GM23338 (cell line): ENCODE data around the gene FAM241A. TPM values are rescaled to one million over a fixed set of nuclear protein-coding genes. Genes with fewer than 3 reads are reported as not detected.
A peak's percentile ranks its signal among the peaks of the same experiment; 100 is the strongest.

Experiments
- ATAC-seq: fragments of 200-7000 bp; cut with Tn5 transposase; 3 replicates; pipeline ENCODE4 v1.9.1; 2020
- DNase-seq: peaks from one replicate; pipeline ENCODE4 v3.0.0-alpha.2; 2015; ENCODE audit warnings: low spot score
- H2AFZ ChIP-seq: fragments of 200-600 bp; sonication (generic); 2 replicates; pipeline ENCODE4 v1.8.0; 2016; ENCODE audit warnings: antibody characterized with exemption, mild to moderate bottlenecking, moderate library complexity
- H3F3A ChIP-seq: fragments of 200-600 bp; sonication (generic); replicated peaks from 2 replicates; pipeline ENCODE4 v1.8.0; 2017; ENCODE audit warnings: antibody characterized with exemption, mixed run types, low read depth
- H3K27ac ChIP-seq: fragments of 200-600 bp; sonication (generic); 2 replicates; pipeline ENCODE4 v1.6.1; 2016; ENCODE audit warnings: low read depth
- H3K27me3 ChIP-seq: fragments of 200-600 bp; sonication (generic); 2 replicates; pipeline ENCODE4 v1.8.0; 2016; ENCODE audit warnings: mild to moderate bottlenecking, mixed run types, moderate library complexity; ENCODE audit not compliant: insufficient read depth
- H3K36me3 ChIP-seq: fragments of 200-600 bp; sonication (generic); 2 replicates; pipeline ENCODE4 v1.8.0; 2016; ENCODE audit warnings: mild to moderate bottlenecking; ENCODE audit not compliant: insufficient read depth
- H3K4me1 ChIP-seq: fragments of 200-600 bp; sonication (generic); 2 replicates; pipeline ENCODE4 v1.8.0; 2016; ENCODE audit warnings: mild to moderate bottlenecking, moderate library complexity; ENCODE audit not compliant: insufficient read depth
- H3K4me2 ChIP-seq: fragments of 200-600 bp; sonication (generic); 2 replicates; pipeline ENCODE4 v1.7.1; 2017; ENCODE audit warnings: mixed run types
- H3K4me3 ChIP-seq: fragments of 200-600 bp; sonication (generic); 2 replicates; pipeline ENCODE4 v1.6.1; 2016; ENCODE audit warnings: mixed run types
- H3K79me2 ChIP-seq: fragments of 200-600 bp; sonication (generic); replicated peaks from 2 replicates; pipeline ENCODE4 v1.8.0; 2017; ENCODE audit warnings: mild to moderate bottlenecking; ENCODE audit not compliant: insufficient read depth
- H3K9me2 ChIP-seq: fragments of 200-600 bp; sonication (generic); 2 replicates; pipeline ENCODE4 v1.8.0; 2017; ENCODE audit not compliant: insufficient read depth
- H4K20me1 ChIP-seq: fragments of 200-600 bp; sonication (generic); replicated peaks from 2 replicates; pipeline ENCODE4 v1.8.0; 2017; ENCODE audit warnings: mild to moderate bottlenecking; ENCODE audit not compliant: insufficient read depth
- H3K27ac Mint-ChIP-seq: 2 replicates; pipeline ENCODE4 v1.8.0; 2020; ENCODE audit warnings: inconsistent platforms, mild to moderate bottlenecking, moderate library complexity, mixed read lengths
- H3K27me3 Mint-ChIP-seq: 3 replicates; pipeline ENCODE4 v1.8.0; 2022; ENCODE audit warnings: low read depth, mild to moderate bottlenecking, moderate library complexity, mixed read lengths, inconsistent platforms; ENCODE audit not compliant: insufficient read depth, poor library complexity
- H3K36me3 Mint-ChIP-seq: 3 replicates; pipeline ENCODE4 v1.8.0; 2021; ENCODE audit warnings: low read depth, mild to moderate bottlenecking, inconsistent platforms, moderate library complexity, mixed read lengths
- H3K4me1 Mint-ChIP-seq: 3 replicates; pipeline ENCODE4 v1.8.0; 2020; ENCODE audit warnings: mild to moderate bottlenecking, inconsistent platforms, mixed read lengths
- H3K4me3 Mint-ChIP-seq: 3 replicates; pipeline ENCODE4 v1.8.0; 2021; ENCODE audit warnings: moderate library complexity, mild to moderate bottlenecking, inconsistent platforms, mixed read lengths
- H3K9me3 Mint-ChIP-seq: 3 replicates; pipeline ENCODE4 v1.8.0; 2020; ENCODE audit warnings: moderate library complexity, mild to moderate bottlenecking, inconsistent platforms, mixed read lengths
- EZH2 ChIP-seq: fragments of 200-600 bp; sonication (generic); IDR thresholded peaks from one replicate; pipeline ENCODE4 v1.8.0; 2017; ENCODE audit warnings: antibody characterized with exemption, mild to moderate bottlenecking, low read depth; ENCODE audit not compliant: unreplicated experiment
- EZH2phosphoT487 ChIP-seq: fragments of 200-600 bp; sonication (generic); IDR thresholded peaks from one replicate; pipeline ENCODE4 v1.8.1; 2018; ENCODE audit warnings: antibody characterized with exemption; ENCODE audit not compliant: unreplicated experiment
- JUNB ChIP-seq: IDR thresholded peaks from one replicate; pipeline ENCODE4 v1.6.1; 2016; ENCODE audit warnings: antibody characterized with exemption; ENCODE audit not compliant: unreplicated experiment
- STAT1 ChIP-seq: IDR thresholded peaks from one replicate; pipeline ENCODE4 v1.6.1; 2016; ENCODE audit warnings: antibody characterized with exemption; ENCODE audit not compliant: unreplicated experiment
- ZNF114 ChIP-seq: fragments of 250-450 bp; sonication (Bioruptor Pico); IDR thresholded peaks from 2 replicates; pipeline ENCODE4 v1.5.0; 2020; ENCODE audit warnings: mild to moderate bottlenecking, moderate library complexity
- ZNF331 ChIP-seq: fragments of 250-450 bp; sonication (Bioruptor Pico); IDR thresholded peaks from 2 replicates; pipeline ENCODE4 v1.5.0; 2020; ENCODE audit warnings: low read depth, mild to moderate bottlenecking, moderate library complexity
- polyA plus RNA-seq: library from polyadenylated mRNA; unstranded; fragments of >200 nt; fragmentation: Nextera tagmentation; extraction: Ambion mirVana; gene quantifications from 2 replicates; pipeline ENCODE4 v1.2.1, GENCODE V29; 2016
- total RNA-seq: library from RNA; depleted of rRNA; stranded (reverse); fragments of >200 nt; shearing (Covaris generic); gene quantifications from 2 replicates; pipeline ENCODE4 v1.2.3, GENCODE V29; 2014
- TF ChIP-seq, protein P1 (sequence below): IDR thresholded peaks from one replicate; pipeline ENCODE4 v1.6.1; 2018; ENCODE audit warnings: antibody characterized with exemption; ENCODE audit not compliant: unreplicated experiment
- TF ChIP-seq, protein P2 (sequence below): IDR thresholded peaks from 2 replicates; pipeline ENCODE4 v1.6.1; 2016; ENCODE audit warnings: antibody characterized with exemption
- TF ChIP-seq, protein P3 (sequence below), 2 experiments: fragments of 200-600 bp in 1 of 2; sonication (generic) in 1 of 2; conservative IDR thresholded peaks; 2 replicates each; pipeline versions ENCODE4 v1.5.1 to v1.6.1; 2016 to 2017; ENCODE audit warnings: antibody characterized with exemption in 2 of 2, low read depth in 2 of 2, mild to moderate bottlenecking in 2 of 2, moderate library complexity in 1 of 2

FAM241A gene
- total and polyA plus RNA-seq, 2 experiments from 2014 or later: 0.58 to 0.63 TPM

DNA sequence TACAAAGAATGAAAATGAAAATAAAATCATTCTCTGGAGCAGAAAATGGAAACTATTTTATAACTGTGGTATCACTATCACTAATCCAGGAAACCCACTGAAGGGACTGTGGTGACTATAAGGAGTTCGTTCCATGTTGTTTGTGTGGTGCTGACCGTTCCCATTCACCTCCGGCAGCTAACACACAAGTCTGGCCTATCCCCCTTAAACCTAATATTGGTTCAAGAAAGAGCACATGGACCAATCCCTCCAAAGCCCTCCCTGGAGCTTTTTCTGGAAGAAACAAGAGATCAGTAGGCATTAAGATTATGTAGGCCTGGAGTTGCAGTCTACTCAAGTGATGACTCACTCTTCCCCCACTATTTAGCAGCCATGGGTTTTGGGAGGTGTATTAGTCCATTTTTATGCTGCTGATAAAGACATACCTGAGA, 25.9 kb upstream of the FAM241A start:
- Histone ChIP-seq H3K27me3 (no peaks in the 10 kb centered on the region), H4K20me1 (no peaks in the 10 kb centered on the region), H3K36me3 (no peaks in the 10 kb centered on the region), H3K4me3 (no peak overlapping the region), H2AFZ (peak overlapping the region; percentile 59; the same call in 1 of the 2 replicates), H3K4me2 (no peak overlapping the region), H3K4me1 (no peaks in the 10 kb centered on the region), H3K79me2 (no peaks in the 10 kb centered on the region), H3K9me2 (peaks cover 9% of the 10 kb centered on the region; the same call in 1 of the 2 replicates), H3F3A (no peaks in the 10 kb centered on the region), H3K27ac (no peak overlapping the region)
- H3K27ac Mint-ChIP-seq: no peak overlapping the region
- no peak overlapping the region for H3K4me3 Mint-ChIP-seq
- H3K36me3 Mint-ChIP-seq: peaks cover 2% of the 10 kb centered on the region; the same call in 1 of the 3 replicates
- ATAC-seq: no peak
- no peaks in the 10 kb centered on the region; the same call in 2 of the 3 replicates for H3K4me1 Mint-ChIP-seq
- DNase-seq: no peak
- TF ChIP-seq ZNF114 (CRISPR knock-in tag) (no peak), JUNB (no peak), EZH2phosphoT487 (no peak), STAT1 (no peak)
- TF ChIP-seq, protein P1, sequence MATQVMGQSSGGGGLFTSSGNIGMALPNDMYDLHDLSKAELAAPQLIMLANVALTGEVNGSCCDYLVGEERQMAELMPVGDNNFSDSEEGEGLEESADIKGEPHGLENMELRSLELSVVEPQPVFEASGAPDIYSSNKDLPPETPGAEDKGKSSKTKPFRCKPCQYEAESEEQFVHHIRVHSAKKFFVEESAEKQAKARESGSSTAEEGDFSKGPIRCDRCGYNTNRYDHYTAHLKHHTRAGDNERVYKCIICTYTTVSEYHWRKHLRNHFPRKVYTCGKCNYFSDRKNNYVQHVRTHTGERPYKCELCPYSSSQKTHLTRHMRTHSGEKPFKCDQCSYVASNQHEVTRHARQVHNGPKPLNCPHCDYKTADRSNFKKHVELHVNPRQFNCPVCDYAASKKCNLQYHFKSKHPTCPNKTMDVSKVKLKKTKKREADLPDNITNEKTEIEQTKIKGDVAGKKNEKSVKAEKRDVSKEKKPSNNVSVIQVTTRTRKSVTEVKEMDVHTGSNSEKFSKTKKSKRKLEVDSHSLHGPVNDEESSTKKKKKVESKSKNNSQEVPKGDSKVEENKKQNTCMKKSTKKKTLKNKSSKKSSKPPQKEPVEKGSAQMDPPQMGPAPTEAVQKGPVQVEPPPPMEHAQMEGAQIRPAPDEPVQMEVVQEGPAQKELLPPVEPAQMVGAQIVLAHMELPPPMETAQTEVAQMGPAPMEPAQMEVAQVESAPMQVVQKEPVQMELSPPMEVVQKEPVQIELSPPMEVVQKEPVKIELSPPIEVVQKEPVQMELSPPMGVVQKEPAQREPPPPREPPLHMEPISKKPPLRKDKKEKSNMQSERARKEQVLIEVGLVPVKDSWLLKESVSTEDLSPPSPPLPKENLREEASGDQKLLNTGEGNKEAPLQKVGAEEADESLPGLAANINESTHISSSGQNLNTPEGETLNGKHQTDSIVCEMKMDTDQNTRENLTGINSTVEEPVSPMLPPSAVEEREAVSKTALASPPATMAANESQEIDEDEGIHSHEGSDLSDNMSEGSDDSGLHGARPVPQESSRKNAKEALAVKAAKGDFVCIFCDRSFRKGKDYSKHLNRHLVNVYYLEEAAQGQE: no peak
- TF ChIP-seq, protein P2, sequence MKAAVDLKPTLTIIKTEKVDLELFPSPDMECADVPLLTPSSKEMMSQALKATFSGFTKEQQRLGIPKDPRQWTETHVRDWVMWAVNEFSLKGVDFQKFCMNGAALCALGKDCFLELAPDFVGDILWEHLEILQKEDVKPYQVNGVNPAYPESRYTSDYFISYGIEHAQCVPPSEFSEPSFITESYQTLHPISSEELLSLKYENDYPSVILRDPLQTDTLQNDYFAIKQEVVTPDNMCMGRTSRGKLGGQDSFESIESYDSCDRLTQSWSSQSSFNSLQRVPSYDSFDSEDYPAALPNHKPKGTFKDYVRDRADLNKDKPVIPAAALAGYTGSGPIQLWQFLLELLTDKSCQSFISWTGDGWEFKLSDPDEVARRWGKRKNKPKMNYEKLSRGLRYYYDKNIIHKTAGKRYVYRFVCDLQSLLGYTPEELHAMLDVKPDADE: no peak
- TF ChIP-seq, protein P3, sequence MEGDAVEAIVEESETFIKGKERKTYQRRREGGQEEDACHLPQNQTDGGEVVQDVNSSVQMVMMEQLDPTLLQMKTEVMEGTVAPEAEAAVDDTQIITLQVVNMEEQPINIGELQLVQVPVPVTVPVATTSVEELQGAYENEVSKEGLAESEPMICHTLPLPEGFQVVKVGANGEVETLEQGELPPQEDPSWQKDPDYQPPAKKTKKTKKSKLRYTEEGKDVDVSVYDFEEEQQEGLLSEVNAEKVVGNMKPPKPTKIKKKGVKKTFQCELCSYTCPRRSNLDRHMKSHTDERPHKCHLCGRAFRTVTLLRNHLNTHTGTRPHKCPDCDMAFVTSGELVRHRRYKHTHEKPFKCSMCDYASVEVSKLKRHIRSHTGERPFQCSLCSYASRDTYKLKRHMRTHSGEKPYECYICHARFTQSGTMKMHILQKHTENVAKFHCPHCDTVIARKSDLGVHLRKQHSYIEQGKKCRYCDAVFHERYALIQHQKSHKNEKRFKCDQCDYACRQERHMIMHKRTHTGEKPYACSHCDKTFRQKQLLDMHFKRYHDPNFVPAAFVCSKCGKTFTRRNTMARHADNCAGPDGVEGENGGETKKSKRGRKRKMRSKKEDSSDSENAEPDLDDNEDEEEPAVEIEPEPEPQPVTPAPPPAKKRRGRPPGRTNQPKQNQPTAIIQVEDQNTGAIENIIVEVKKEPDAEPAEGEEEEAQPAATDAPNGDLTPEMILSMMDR (conservative IDR thresholded peaks at IDR 0.05; ENCODE audit: low read depth in 2 of 2): no peak
- no peaks in the 10 kb centered on the region for H3K27me3 Mint-ChIP-seq
- H3K9me3 Mint-ChIP-seq: no peaks in the 10 kb centered on the region; the same call in 1 of the 3 replicates

DNA sequence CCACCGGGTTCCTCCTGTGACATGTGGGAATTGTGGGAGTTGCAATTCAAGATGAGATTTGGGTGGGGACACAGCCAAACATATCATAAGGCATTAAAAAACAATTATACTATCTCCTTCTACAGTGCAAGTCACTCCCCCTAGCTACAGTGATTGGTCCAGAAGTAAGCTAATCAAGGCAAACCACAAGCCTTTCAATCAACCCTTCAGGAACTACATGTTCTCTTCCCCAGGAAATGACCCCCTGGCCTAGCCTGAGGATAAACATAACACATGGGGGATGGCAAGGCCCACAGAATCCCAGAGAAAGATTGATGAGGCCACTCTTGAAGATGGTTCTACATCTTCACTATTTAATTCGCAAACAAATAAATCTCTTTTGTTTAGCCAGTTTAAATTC, 25.2 kb upstream of the FAM241A start:
- no peak for ATAC-seq
- H3K9me2 ChIP-seq: peaks cover 9% of the 10 kb centered on the region; the same call in 1 of the 2 replicates
- no peak for DNase-seq
- Mint-ChIP-seq H3K36me3 (peaks cover 2% of the 10 kb centered on the region; the same call in 1 of the 3 replicates), H3K9me3 (no peaks in the 10 kb centered on the region; the same call in 1 of the 3 replicates), H3K4me3 (no peak overlapping the region), H3K27me3 (no peaks in the 10 kb centered on the region), H3K4me1 (no peaks in the 10 kb centered on the region; the same call in 2 of the 3 replicates), H3K27ac (no peak overlapping the region)
- H4K20me1 ChIP-seq: no peaks in the 10 kb centered on the region
- TF ChIP-seq ZNF331 (CRISPR knock-in tag) (no peak), EZH2 (no peak)
- no peaks in the 10 kb centered on the region for H3K36me3 ChIP-seq
- H3K4me3 ChIP-seq: no peak overlapping the region
- H3K27ac ChIP-seq: no peak overlapping the region
- H2AFZ ChIP-seq: no peak overlapping the region
- H3K27me3 ChIP-seq: no peaks in the 10 kb centered on the region
- H3K79me2 ChIP-seq: no peaks in the 10 kb centered on the region
- no peaks in the 10 kb centered on the region for H3F3A ChIP-seq
- H3K4me2 ChIP-seq: no peak overlapping the region
- no peaks in the 10 kb centered on the region for H3K4me1 ChIP-seq
